Natural killer cell treated with Interleukin-12 subunit alpha and Interleukin-12 subunit beta and Interleukin-15 and Interleukin-18, amount 100 ng/mL, for 72 hours (primary cell): ENCODE results near the gene AKAP14. TPM values are rescaled to one million over a fixed set of nuclear protein-coding genes. Genes with fewer than 3 reads are reported as not detected.
"Not testable (repeated sequence)": the region's sequence is repeated elsewhere in the genome, so short reads cannot be mapped to it uniquely, and the experiment has no call there.

Experiments used
- ATAC-seq, 2 donors: fragments of 150-1000 bp; cut with Tn5 transposase in 1 of 2; sonication (Bioruptor Pico), chemical (Tn5 transposase) in 1 of 2; 2 replicates each; pipeline ENCODE4 v1.10.0; 2021
- DNase-seq: peaks from one replicate; pipeline ENCODE4 v3.0.0; 2022; ENCODE audit warnings: low spot score
- H3K27ac Mint-ChIP-seq, 2 donors: 1 replicate in 1 of 2; 2 replicates in 1 of 2; pipeline ENCODE4 v1.8.0; 2022; ENCODE audit warnings: mixed read lengths in 2 of 2, mild to moderate bottlenecking in 1 of 2, moderate library complexity in 1 of 2
- H3K27me3 Mint-ChIP-seq, 2 donors: 1 replicate in 1 of 2; 2 replicates in 1 of 2; pipeline ENCODE4 v1.8.0; 2022; ENCODE audit warnings: mixed read lengths in 2 of 2
- H3K36me3 Mint-ChIP-seq: one replicate; pipeline ENCODE4 v1.8.0; 2022; ENCODE audit warnings: mixed read lengths
- H3K4me1 Mint-ChIP-seq, 2 donors: 1 replicate in 1 of 2; 2 replicates in 1 of 2; pipeline ENCODE4 v1.8.0; 2022; ENCODE audit warnings: low read depth in 2 of 2, mixed read lengths in 2 of 2, mild to moderate bottlenecking in 1 of 2
- H3K4me3 Mint-ChIP-seq: one replicate; pipeline ENCODE4 v1.8.0; 2022; ENCODE audit warnings: mixed read lengths
- H3K9me3 Mint-ChIP-seq: 2 replicates; pipeline ENCODE4 v1.8.0; 2022; ENCODE audit warnings: mixed read lengths
- total RNA-seq, 2 donors: library from RNA; stranded (reverse); gene quantifications; one replicate each; pipeline ENCODE4 v1.2.3, GENCODE V29; 2022

The AKAP14 gene
- total RNA-seq, 2 donors from 2014 or later, result not detected

DNA sequence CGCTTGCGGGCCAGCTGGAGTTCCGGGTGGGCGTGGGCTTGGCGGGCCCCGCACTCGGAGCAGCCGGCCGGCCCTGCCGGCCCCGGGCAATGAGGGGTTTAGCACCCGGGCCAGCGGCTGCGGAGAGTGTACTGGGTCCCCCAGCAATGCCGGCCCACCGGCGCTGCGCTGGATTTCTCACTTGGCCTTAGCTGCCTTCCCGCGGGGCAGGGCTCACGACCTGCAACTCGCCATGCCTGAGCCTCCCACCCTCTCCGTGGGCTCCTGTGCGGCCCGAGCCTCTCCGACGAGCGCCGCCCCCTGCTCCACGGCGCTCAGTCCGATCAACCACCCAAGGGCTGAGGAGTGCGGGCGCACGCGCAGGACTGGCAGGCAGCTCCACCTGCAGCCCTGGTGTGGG lies 5.1 kb upstream of the AKAP14 start:
- H3K4me3 Mint-ChIP-seq, H3K27ac Mint-ChIP-seq, DNase-seq, H3K4me1 Mint-ChIP-seq, ATAC-seq, H3K27me3 Mint-ChIP-seq, H3K9me3 Mint-ChIP-seq, H3K36me3 Mint-ChIP-seq: not testable (repeated sequence)

DNA sequence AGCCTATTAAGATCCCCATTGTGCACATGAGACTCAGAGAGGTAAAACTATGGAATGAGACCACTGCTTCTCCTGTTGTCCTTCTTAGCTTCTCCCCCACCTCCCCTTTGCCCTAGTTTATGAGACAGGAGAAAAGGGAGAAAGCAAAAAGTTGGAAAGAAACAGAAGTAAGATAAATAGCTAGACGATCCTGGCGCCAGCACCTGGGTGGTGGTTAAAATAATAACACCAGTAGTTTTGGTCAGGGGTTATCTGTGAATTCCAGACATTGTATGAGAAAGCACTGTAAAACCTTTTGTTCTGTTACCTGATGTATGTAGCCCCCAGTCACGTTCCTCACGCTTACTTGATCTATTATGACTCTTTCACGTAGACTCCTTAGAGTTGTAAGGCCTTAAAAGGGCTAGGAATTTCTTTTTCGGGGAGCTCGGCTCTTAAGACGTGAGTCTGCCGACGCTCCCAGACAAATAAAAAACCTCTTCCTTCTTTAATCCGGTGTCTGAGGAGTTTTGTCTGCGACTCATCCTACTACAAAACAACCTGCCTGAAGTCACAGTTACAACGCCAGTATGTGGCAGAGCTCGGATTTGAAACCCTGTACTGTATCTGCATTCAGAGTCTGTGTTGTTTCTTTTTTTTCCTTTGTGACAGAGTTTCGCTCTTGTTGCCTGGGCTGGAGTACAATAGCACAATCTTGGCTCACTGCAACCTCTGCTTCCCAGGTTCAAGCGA lies 3.6 kb upstream of the AKAP14 start:
- not testable (repeated sequence) for H3K27me3 Mint-ChIP-seq, H3K27ac Mint-ChIP-seq, H3K4me3 Mint-ChIP-seq, ATAC-seq, H3K36me3 Mint-ChIP-seq, H3K9me3 Mint-ChIP-seq, DNase-seq, H3K4me1 Mint-ChIP-seq

DNA sequence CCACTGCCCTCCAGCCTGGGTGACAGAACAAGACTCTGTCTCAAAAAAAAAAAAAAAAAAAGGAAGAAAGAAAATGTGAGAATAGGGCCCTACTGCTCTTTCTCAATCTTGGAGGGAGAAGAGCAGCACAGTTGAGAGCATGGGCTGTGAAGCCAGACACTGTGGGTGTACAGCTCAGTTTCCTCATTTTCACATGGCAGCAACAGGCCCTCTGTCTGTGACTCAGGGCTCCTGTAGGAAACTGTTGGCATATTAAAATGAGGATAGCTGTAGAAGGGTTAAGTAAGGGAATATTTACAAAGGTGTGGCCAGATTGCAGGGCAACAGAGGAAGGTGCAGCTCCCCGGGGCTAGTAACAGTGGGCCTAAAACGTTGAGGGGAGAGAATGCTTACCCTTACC lies 3.4 kb downstream of the AKAP14 start:
- no peak for ATAC-seq
- H3K4me3 Mint-ChIP-seq, result no peak overlapping the region
- peaks cover 0 to 2% of the 10 kb centered on the region in 2 donors for H3K27me3 Mint-ChIP-seq

DNA sequence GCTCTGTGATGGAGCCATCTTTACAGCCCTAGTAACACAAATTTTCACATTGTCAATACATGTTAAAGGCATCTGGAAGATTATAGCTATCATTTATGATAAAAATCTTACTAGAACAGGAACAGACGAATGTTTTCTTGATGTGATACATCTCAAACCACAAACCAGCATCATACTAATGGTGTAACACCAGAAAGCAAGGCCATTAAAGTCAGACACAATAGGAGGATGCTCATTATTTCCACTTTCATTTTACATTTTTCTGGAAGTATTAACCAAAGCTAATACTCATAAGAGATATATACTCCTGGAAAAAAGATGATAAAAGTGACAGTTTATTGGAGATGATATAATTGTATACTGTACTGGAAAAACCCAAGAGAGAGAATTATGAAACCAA lies 5.3 kb downstream of the AKAP14 start:
- no peaks in the 10 kb centered on the region for H3K9me3 Mint-ChIP-seq
- H3K27ac Mint-ChIP-seq, result no peak overlapping the region
- peaks cover 0 to 1% of the 10 kb centered on the region in 2 donors for H3K27me3 Mint-ChIP-seq
- DNase-seq (no peak), ATAC-seq (no peak)
- no peak overlapping the region for H3K4me3 Mint-ChIP-seq
- no peaks in the 10 kb centered on the region for H3K4me1 Mint-ChIP-seq
- H3K36me3 Mint-ChIP-seq, result no peaks in the 10 kb centered on the region

More for the DNA sequence above, 3.4 kb downstream of the AKAP14 start:
- Mint-ChIP-seq H3K36me3 (no peaks in the 10 kb centered on the region), H3K9me3 (no peaks in the 10 kb centered on the region), H3K4me1 (no peaks in the 10 kb centered on the region), H3K27ac (no peak overlapping the region)
- no peak for DNase-seq

DNA sequence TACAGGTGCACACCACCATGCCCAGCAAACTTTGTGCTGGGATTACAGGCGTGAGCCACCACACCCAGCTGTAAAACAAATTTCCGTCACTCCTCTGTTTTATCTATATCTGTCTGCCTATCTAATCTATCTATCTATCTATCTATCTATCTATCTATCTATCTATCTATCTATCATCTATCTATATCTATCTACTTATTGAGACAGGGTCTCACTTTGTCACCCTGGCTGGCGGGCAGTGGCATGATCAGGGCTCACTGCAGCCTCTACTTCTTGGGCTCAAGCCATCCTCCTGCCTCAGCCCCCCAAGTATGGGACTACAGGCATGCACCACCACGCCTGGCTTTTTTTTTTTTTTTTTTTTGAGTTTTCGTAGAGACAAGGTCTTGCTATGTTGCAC lies 20.6 kb downstream of the AKAP14 start:
- Mint-ChIP-seq H3K4me3 (no peak overlapping the region), H3K27me3 (peaks cover 0 to 11% of the 10 kb centered on the region in 2 donors), H3K36me3 (no peaks in the 10 kb centered on the region), H3K4me1 (no peaks in the 10 kb centered on the region), H3K9me3 (no peaks in the 10 kb centered on the region), H3K27ac (no peak overlapping the region)
- no peak for ATAC-seq
- no peak for DNase-seq

DNA sequence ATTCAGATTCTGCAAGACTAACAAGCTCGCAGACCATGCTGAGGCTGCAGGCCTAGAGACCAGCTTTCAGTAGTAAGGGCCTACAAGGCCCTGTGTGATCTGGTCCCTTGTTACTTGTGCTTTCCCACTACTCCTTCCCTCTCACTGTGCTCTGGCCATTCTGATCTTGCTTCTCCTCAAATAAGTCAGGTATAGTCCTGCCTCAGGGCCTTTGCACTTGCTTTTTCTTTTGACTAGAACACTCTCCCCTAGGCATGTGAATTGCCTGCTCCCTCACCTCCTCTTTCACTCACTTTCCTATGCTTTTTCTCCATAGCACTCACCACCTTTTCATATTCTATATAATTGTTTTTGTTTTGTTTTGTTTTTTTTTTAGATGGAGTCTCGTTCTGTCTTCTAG lies 22.2 kb downstream of the AKAP14 start:
- Mint-ChIP-seq H3K36me3 (no peaks in the 10 kb centered on the region), H3K4me3 (no peak overlapping the region), H3K9me3 (no peaks in the 10 kb centered on the region), H3K27me3 (peaks cover 0 to 8% of the 10 kb centered on the region in 2 donors), H3K4me1 (no peaks in the 10 kb centered on the region), H3K27ac (no peak overlapping the region)
- ATAC-seq (no peak), DNase-seq (no peak)

DNA sequence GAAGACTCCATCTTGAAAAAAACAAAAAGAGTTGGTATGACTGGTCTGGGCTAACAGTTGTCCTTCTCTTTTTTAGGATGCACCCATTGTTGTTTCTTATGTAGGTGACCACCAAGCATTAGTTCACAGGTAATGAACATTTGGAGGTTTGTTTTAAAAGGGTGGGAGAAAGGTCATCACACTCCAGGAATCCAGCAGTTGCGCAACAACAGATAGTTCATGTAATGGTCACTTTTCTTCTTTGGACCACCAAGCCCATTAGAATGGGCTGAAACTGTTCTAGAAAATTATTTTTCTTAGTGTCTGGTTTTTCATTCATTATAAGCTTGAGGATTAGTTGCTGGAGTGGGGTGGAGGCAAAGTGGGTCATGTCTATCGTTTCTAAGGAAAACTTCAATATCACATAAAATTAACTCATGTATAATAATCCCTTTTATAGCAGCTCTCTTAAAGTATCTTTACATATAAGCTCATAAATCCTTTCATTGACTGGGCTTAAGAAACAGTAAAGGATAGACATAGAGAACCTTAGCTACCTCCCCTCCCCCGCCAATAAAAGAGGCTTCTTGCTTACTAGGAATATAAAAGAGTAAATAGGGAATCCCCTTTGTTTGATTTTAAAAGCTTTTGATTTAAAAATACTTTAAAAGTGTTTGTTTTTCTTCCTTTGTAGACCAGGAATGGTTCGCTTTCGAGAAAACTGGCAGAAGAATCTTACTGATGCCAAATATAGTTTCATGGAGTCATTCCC lies 24.3 kb downstream of the AKAP14 start:
- no peak for DNase-seq
- no peak for ATAC-seq
- Mint-ChIP-seq H3K9me3 (no peaks in the 10 kb centered on the region), H3K4me1 (no peaks in the 10 kb centered on the region), H3K27me3 (peaks cover 0 to 5% of the 10 kb centered on the region in 2 donors), H3K4me3 (no peak overlapping the region), H3K36me3 (peaks cover under 1% of the 10 kb centered on the region), H3K27ac (no peak overlapping the region)

DNA sequence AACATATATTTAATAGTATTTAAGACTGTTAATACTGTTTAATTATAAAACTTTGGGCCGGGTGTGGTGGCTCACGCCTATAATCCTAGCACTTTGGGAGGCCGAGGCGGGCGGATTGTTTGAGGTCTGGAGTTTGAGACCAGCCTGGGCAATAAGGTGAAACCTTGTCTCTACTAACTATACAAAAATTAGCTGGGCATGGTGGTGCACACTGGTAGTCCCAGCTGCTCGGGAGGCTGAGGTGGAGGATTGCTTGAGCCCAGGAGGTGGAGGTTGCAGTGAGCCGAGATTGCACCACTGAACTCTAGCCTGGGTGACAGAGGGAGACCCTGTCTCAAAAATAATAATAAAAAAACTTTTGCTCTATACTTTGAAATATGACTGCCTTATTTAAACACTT lies 26.7 kb downstream of the AKAP14 start:
- not testable (repeated sequence) for H3K9me3 Mint-ChIP-seq, DNase-seq, H3K27ac Mint-ChIP-seq, H3K4me1 Mint-ChIP-seq, ATAC-seq, H3K36me3 Mint-ChIP-seq, H3K27me3 Mint-ChIP-seq, H3K4me3 Mint-ChIP-seq

DNA sequence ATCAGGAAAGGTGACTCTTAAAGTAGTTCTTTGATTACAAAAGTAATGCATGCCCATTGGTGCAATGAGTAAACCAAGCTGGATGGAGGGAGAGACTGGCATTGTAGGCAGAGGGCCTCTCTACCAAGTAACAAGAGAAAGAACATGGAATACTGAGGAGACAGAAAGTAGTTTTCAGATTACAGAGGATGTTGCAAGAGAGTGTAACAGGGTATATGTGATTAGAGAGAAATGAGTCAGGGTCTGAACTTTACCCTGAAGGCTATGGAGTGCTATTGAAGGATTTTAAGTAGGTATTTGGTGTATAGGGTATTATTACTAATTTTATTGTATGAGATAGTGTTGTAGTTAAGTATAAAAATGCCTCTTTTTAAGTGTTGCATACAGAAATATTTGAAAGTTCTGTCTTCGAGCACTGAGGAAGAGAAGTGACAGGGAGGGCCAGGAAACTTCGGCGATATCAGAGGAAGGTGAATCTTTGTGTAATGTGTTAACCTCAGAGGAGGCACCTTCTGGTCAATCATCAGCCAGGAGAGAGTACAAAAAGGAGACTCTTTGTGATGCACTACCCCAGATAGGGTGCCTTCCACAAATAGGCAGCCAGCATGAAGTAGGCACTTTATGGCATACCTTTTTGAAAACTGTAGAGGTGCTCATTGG lies 39.7 kb downstream of the AKAP14 start:
- Mint-ChIP-seq H3K36me3 (peaks cover 6% of the 10 kb centered on the region), H3K4me1 (no peaks in the 10 kb centered on the region), H3K27me3 (no peaks in the 10 kb centered on the region), H3K4me3 (no peak overlapping the region), H3K27ac (no peak overlapping the region), H3K9me3 (no peaks in the 10 kb centered on the region)
- DNase-seq (no peak), ATAC-seq (no peak)

DNA sequence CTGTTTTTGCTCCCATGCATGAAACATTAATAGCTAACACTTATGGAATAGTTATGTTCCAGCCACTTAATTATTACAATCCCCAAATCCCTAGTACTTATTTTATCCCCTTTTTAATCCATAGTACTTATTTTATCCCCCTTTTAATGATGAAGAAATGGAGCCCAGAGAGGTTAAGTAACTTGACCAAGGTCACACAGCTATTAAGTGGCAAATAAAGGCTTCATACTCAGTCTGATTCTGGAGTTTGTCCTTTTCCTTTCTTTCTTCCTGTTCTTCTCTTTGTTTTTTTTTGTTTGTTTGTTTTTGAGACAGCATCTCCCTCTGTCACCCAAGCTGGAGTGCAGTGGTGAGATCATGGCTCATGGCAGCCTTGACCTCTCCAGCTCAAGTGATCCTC lies 45.6 kb downstream of the AKAP14 start:
- Mint-ChIP-seq H3K4me1 (peaks cover 9 to 15% of the 10 kb centered on the region in 2 donors), H3K36me3 (no peaks in the 10 kb centered on the region), H3K4me3 (peak overlapping the region; percentile 97), H3K9me3 (no peaks in the 10 kb centered on the region), H3K27me3 (peaks cover 0 to 4% of the 10 kb centered on the region in 2 donors), H3K27ac (no peak overlapping the region)
- no peak for ATAC-seq
- DNase-seq, result no peak

DNA sequence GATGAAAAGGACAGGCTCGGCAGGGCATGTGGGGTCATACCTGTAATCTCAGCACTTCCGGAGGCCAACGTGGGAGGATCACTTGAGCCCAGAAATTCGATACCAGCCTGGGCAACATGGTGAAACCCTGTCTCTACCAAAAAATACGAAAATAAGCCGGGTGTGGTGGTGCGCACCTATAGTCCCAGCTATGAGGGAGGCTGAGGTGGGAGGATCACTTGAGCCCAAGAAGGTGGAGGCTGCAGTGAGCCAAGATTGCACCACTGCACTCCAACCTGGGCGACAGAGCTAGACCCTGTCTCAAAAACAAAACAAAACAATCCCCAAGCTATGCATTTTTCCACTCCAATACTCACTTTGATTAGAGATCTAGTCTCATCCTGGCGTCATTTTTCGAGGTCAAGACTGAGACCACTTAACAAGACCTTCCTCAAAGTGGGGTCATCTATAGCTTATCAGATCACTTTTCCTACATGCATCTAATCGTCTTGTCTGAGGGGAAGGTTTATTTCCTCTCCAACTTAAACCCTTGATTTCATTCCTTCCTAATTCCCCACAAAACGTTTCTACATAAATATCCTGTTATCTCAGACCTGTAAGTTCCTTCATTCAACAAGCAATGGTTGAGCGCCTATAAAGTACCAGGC lies 46.6 kb downstream of the AKAP14 start:
- peak overlapping the region; percentile 82 to 92 for H3K27ac Mint-ChIP-seq
- peaks cover 9 to 15% of the 10 kb centered on the region in 2 donors for H3K4me1 Mint-ChIP-seq
- H3K4me3 Mint-ChIP-seq, result peak overlapping the region; percentile 97
- peaks cover 0 to 7% of the 10 kb centered on the region in 2 donors for H3K27me3 Mint-ChIP-seq
- no peaks in the 10 kb centered on the region for H3K36me3 Mint-ChIP-seq
- DNase-seq (no peak), ATAC-seq (no peak)
- no peaks in the 10 kb centered on the region for H3K9me3 Mint-ChIP-seq

DNA sequence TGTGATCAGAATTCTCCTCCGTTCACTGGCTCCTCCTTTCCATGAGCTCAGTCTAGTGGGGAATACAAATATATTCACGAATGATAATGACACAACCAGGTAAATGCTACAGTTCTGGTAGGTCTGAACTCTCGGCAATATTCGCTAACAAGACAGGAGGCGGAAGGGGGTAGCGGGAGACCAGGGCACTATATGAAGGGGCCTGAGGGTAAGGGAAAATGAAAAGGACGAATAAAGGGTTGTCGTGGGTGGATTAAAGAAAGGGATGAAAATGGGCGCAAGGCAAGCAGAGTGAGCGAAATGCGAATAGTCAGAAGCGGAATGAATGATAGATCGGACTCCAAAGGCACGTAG lies 47.1 kb downstream of the AKAP14 start:
- Mint-ChIP-seq H3K9me3 (no peaks in the 10 kb centered on the region), H3K4me1 (peaks cover 9 to 15% of the 10 kb centered on the region in 2 donors), H3K36me3 (no peaks in the 10 kb centered on the region), H3K4me3 (peak overlapping the region; percentile 97), H3K27ac (peak overlapping the region; percentile 82 to 92), H3K27me3 (peaks cover 0 to 7% of the 10 kb centered on the region in 2 donors)
- DNase-seq, result no peak
- no peak for ATAC-seq

DNA sequence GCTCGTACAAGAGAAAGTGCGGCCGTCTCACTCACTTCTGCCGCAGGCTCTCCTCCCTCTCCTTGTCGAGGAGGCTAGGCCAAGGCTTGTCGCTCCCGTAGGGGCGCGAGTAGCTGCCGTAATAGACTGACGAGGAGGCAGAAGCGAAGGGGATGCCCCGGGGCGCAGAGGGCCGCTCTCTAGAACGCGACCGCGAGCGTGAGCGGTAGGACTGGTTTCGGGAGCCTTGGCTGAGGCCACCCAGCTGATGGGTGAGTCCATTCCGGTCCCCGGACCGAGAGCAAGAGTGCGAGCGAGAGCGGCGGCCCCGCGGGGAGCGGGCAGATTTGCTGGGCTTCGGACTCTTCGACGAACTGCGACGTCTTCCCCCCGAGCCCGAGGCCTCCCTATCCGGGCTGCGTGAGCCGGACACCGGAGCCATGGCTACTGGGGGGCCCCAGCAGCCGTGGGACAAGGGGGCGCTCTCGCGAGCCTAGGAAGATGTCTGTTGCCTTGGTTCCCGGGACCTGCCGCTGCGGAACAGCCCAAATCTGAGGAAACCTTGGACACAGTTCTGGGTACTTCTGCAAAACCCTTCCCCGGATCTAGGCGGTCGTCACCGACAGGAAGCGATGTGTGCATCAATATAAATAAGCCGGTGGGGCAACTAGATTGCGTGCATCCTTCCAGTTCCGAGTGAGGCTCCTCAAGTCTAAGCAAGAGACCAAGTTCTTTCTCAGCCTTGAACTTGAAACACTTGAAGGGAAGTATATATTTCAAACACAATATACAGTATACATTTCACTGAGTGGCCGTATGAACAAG lies 47.7 kb downstream of the AKAP14 start, which contains the start of gene NKAP:
Gene NKAP, minus strand, starts transcription at position 567 of the 804 bp plus-strand sequence. Its CDS starts 146 bp downstream, at position 421.
- H3K27ac Mint-ChIP-seq, result peak within 1 kb of the TSS; percentile 82 to 92
- peaks cover 9 to 15% of the 10 kb centered on the region in 2 donors for H3K4me1 Mint-ChIP-seq
- peak within 1 kb of the TSS; percentile 97 for H3K4me3 Mint-ChIP-seq

More for the DNA sequence above, 47.7 kb downstream of the AKAP14 start, which contains the start of gene NKAP:
- Mint-ChIP-seq H3K36me3 (no peaks in the 10 kb centered on the region), H3K27me3 (peaks cover 0 to 8% of the 10 kb centered on the region in 2 donors), H3K9me3 (no peaks in the 10 kb centered on the region)
- DNase-seq (peak; percentile 81), ATAC-seq (peak; percentile 92)
